NCI-H2227 (cell line): ENCODE data around the gene CNTN2.

Experiments
- DNase-seq: peaks from one replicate; lab custom pipeline; 2025; ENCODE audit not compliant: unreplicated experiment; lab: John Stamatoyannopoulos, UW

CNTN2 gene

GRCh38 chr1:205042911-205043806 is at the start of gene CNTN2:
CNTN2 (plus strand) TSS chr1:205043212; CDS start chr1:205053186, 9,974 bp downstream.
- peak; percentile 86 for DNase-seq

GRCh38 chr1:204994086-204994862 is 48.7 kb upstream of the CNTN2 start:
- DNase-seq: no peak

GRCh38 chr1:204996981-204997380 is 46.0 kb upstream of the CNTN2 start:
- DNase-seq: no peak

- DNase-seq: no peak
Observed at GRCh38 chr1:204997591-204998355, 45.2 kb upstream of the CNTN2 start.

GRCh38 chr1:205001162-205001561 is 41.9 kb upstream of the CNTN2 start:
- DNase-seq: no peak

GRCh38 chr1:205002705-205003104 is 40.3 kb upstream of the CNTN2 start:
- DNase-seq: no peak

- DNase-seq: no peak
Observed at GRCh38 chr1:205003358-205004131, 39.5 kb upstream of the CNTN2 start.

- DNase-seq: no peak
Observed at GRCh38 chr1:205004351-205004750, 38.7 kb upstream of the CNTN2 start.

- no peak for DNase-seq
Observed at GRCh38 chr1:205008896-205009295, 34.1 kb upstream of the CNTN2 start.

- DNase-seq: peak; percentile 85
Observed at GRCh38 chr1:205009670-205010069, 33.3 kb upstream of the CNTN2 start.

- no peak for DNase-seq
Observed at GRCh38 chr1:205012391-205013140, 30.4 kb upstream of the CNTN2 start.

GRCh38 chr1:205013683-205014367 is 29.2 kb upstream of the CNTN2 start:
- DNase-seq: peak; percentile 42

GRCh38 chr1:205014783-205015182 is 28.2 kb upstream of the CNTN2 start:
- peak; percentile 30 for DNase-seq

GRCh38 chr1:205015241-205015640 is 27.8 kb upstream of the CNTN2 start:
- peak; percentile 30 for DNase-seq

- no peak for DNase-seq
Observed at GRCh38 chr1:205016075-205016474, 26.9 kb upstream of the CNTN2 start.

GRCh38 chr1:205016584-205016983 is 26.4 kb upstream of the CNTN2 start:
- DNase-seq: no peak

- DNase-seq: no peak
Observed at GRCh38 chr1:205017001-205017400, 26.0 kb upstream of the CNTN2 start.

GRCh38 chr1:205017766-205018165 is 25.2 kb upstream of the CNTN2 start:
- DNase-seq: no peak

GRCh38 chr1:205018381-205018780 is 24.6 kb upstream of the CNTN2 start:
- no peak for DNase-seq
